Panc1 (cell line): Measurements from ENCODE around the gene C9orf85. TPM values are rescaled to one million over a fixed set of nuclear protein-coding genes. Genes with fewer than 3 reads are reported as not detected.

Source experiments
- ATAC-seq: fragments of 200-7000 bp; cut with Tn5 transposase; 2 replicates; pipeline ENCODE4 v1.9.1; 2020; ENCODE audit warnings: mild to moderate bottlenecking, moderate library complexity
- BruUV-seq: library from RNA; stranded (reverse); fragments of 400-500 nt; replicated peaks from 2 replicates; lab custom pipeline; 2021; lab: Mats Ljungman, UMichigan
- CTCF ChIA-PET: fragments of 300-600 bp; sonication (Branson Sonifier 250); formaldehyde crosslinking; loops from one replicate; lab custom pipeline; 2022; ENCODE audit warnings: antibody characterized with exemption; lab: Charles Lee
- POLR2A ChIA-PET: fragments of 300-600 bp; sonication (Branson Sonifier 250); formaldehyde crosslinking; loops from one replicate; lab custom pipeline; 2022; ENCODE audit warnings: antibody characterized with exemption; lab: Charles Lee
- DNase-seq: peaks from one replicate; pipeline ENCODE4 v3.0.0-alpha.2; 2010; ENCODE audit warnings: low read depth, low spot score
- H3K27ac ChIP-seq: 2 replicates; pipeline ENCODE4 v1.5.1; 2011; ENCODE audit warnings: mild to moderate bottlenecking, low read length, inconsistent platforms
- H3K27me3 ChIP-seq: fragments of 200-500 bp; sonication (Bioruptor generic); 2 replicates; pipeline ENCODE4 v1.6.0; 2014; ENCODE audit warnings: low read length, inconsistent platforms; ENCODE audit not compliant: control insufficient read depth, insufficient read depth
- H3K36me3 ChIP-seq: fragments of 200-500 bp; sonication (Bioruptor generic); 2 replicates; pipeline ENCODE4 v1.5.1; 2014; ENCODE audit warnings: inconsistent platforms, mild to moderate bottlenecking, low read length, moderate library complexity; ENCODE audit not compliant: control insufficient read depth, insufficient read depth
- H3K4me1 ChIP-seq: 2 replicates; pipeline ENCODE4 v1.5.1; 2011; ENCODE audit warnings: inconsistent platforms, mild to moderate bottlenecking, low read length, moderate library complexity; ENCODE audit not compliant: control insufficient read depth, insufficient read depth
- H3K4me3 ChIP-seq, 2 experiments: 2 replicates each; pipeline ENCODE4 v1.5.1; 2011 to 2012; ENCODE audit warnings: low read depth in 2 of 2, low read length in 2 of 2, mild to moderate bottlenecking in 2 of 2, inconsistent platforms in 1 of 2, moderate library complexity in 1 of 2
- H3K9me3 ChIP-seq: fragments of 200-500 bp; sonication (Bioruptor generic); 2 replicates; pipeline ENCODE4 v1.5.1; 2014; ENCODE audit warnings: low read depth, mild to moderate bottlenecking, inconsistent platforms, low read length, moderate library complexity; ENCODE audit not compliant: control insufficient read depth, insufficient read depth
- CTCF ChIP-seq: fragments of 450-650 bp; IDR thresholded peaks from 2 replicates; pipeline ENCODE4 v1.5.1; 2017; ENCODE audit warnings: mild to moderate bottlenecking
- POLR2AphosphoS5 ChIP-seq: IDR thresholded peaks from 2 replicates; pipeline ENCODE4 v1.6.1; 2012; ENCODE audit warnings: mild to moderate bottlenecking, low read depth, low read length, moderate library complexity
- REST ChIP-seq, 2 experiments: IDR thresholded peaks; 2 replicates each; pipeline ENCODE4 v1.6.1; 2011 to 2012; ENCODE audit warnings: low read depth in 2 of 2, control low read depth in 1 of 2, low read length in 1 of 2, mild to moderate bottlenecking in 1 of 2, moderate library complexity in 1 of 2; ENCODE audit not compliant: insufficient read depth in 1 of 2
- SIN3A ChIP-seq: IDR thresholded peaks from 2 replicates; pipeline ENCODE4 v1.6.1; 2012; ENCODE audit warnings: low read depth, mild to moderate bottlenecking, low read length, moderate library complexity, borderline replicate concordance; ENCODE audit not compliant: insufficient read depth
- TCF7L2 ChIP-seq: IDR thresholded peaks from 2 replicates; pipeline ENCODE4 v1.6.1; 2011; ENCODE audit warnings: mild to moderate bottlenecking, low read depth, low read length, inconsistent platforms
- in situ Hi-C: cut with HindIII; loops from 2 replicates; pipeline ENCODE4 v1.10.0; 2016; ENCODE audit warnings: low sequenced_read_pairs, low pct_unique_long_range_greater_than_20kb
- intact Hi-C: fragments of 100-400 bp; cut with micrococcal nuclease; formaldehyde crosslinking; loops from one replicate; pipeline ENCODE4 v1.10.0; 2022; ENCODE audit not compliant: unreplicated experiment
- total RNA-seq: library from RNA; stranded (reverse); gene quantifications from one replicate; pipeline ENCODE4 v1.2.1, GENCODE V29; 2021; ENCODE audit not compliant: unreplicated experiment

Gene C9orf85
- total RNA-seq, 1 experiment from 2014 or later, result 8.0 TPM

- BruUV-seq, result no TSS peak
- peaks cover 10% of the 10 kb centered on the region; the same call in 1 of the 2 replicates for H3K4me1 ChIP-seq
- POLR2A ChIA-PET, result no interaction called here
- in situ Hi-C loops (no loop called here), intact Hi-C loops (no loop called here)
- H3K27ac ChIP-seq, result no peak overlapping the region
- H3K36me3 ChIP-seq, result no peaks in the 10 kb centered on the region
- ATAC-seq (no peak), DNase-seq (no peak)
- H3K27me3 ChIP-seq, result no peaks in the 10 kb centered on the region
- TF ChIP-seq CTCF (no peak; the same call in 1 of the 2 replicates), TCF7L2 (no peak), SIN3A (no peak), REST (IDR thresholded peaks at IDR 0.05; ENCODE audit: insufficient read depth in 1 of 2, low read depth in 2 of 2, low read length in 1 of 2) (no peak), POLR2AphosphoS5 (no peak)
- CTCF ChIA-PET, result interaction anchor here (0.7 kb wide), 1 partner anchor 83 kb away, joined by 3 read pairs; no protein-coding TSS in a partner anchor
- no peaks in the 10 kb centered on the region for H3K9me3 ChIP-seq
- no peak overlapping the region for H3K4me3 ChIP-seq
These were observed 9.5 kb upstream of the C9orf85 start for GRCh38 chr9:71901695-71902597.

GRCh38 chr9:71904076-71904475 is 7.4 kb upstream of the C9orf85 start:
- Histone ChIP-seq H3K4me3 (no peak overlapping the region), H3K9me3 (no peaks in the 10 kb centered on the region), H3K27ac (no peak overlapping the region), H3K27me3 (no peaks in the 10 kb centered on the region), H3K4me1 (peaks cover 13% of the 10 kb centered on the region; the same call in 1 of the 2 replicates), H3K36me3 (no peaks in the 10 kb centered on the region)
- in situ Hi-C loops, result no loop called here
- BruUV-seq, result no TSS peak
- TF ChIP-seq CTCF (no peak), POLR2AphosphoS5 (no peak), REST (IDR thresholded peaks at IDR 0.05; ENCODE audit: insufficient read depth in 1 of 2, low read depth in 2 of 2, low read length in 1 of 2) (no peak), TCF7L2 (no peak), SIN3A (no peak)
- ATAC-seq (no peak), DNase-seq (no peak)
- CTCF ChIA-PET, result no interaction called here
- POLR2A ChIA-PET, result interaction anchor here (0.6 kb wide), 1 partner anchor 115 kb away, joined by 9 read pairs; no protein-coding TSS in a partner anchor
- intact Hi-C loops, result no loop called here
